Amygdala (tissue), 56 donors: ENCODE results near the gene BCHE.
A peak's percentile ranks its signal among the peaks of the same experiment; 100 is the strongest.

Experiments
- DNase-seq, 56 donors: peaks; one replicate each; lab custom pipeline; 2025; lab: John Stamatoyannopoulos, UW

Gene BCHE

GRCh38 chr3:165754219-165755007, 82.8 kb downstream of the BCHE start:
- no peak for DNase-seq

DNA sequence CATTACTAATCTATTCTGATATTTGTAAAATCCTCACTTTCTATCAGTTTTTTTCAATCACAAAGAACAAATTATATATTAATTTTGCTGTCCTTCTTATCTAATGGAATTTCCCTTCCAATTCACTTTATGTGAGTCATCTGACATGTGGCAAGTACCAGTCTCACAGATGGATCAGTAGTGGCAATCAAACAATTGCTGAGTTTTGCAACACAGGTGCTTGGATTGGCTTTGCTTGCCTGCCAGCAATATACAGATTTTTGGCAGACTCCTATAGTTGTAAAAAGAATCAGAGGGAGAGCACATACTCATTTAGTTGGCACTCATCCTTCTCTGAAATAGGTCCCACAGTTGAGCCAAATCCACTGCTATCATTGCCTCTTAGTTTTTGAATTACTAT, 83.7 kb downstream of the BCHE start:
- DNase-seq: no peak

DNA sequence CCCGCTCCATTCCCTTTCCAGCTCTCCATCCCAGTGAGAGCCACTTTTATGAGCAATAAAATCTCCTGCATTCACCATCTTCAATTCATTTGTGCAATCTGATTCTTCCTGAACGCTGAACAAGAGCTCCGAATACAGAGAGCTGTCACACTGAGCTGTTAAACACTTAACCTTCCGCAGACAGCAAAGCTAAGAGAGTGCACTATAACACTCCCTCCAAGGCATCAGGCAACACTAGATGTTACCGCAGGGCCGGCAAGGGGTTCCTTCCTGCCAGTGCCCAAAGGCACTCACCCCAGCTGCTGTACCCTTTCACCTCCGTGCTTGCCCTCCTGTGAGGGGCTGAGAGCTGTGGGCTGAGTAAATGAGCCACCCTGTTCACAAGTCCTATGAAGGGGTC, 85.6 kb downstream of the BCHE start:
- no peak for DNase-seq

DNA sequence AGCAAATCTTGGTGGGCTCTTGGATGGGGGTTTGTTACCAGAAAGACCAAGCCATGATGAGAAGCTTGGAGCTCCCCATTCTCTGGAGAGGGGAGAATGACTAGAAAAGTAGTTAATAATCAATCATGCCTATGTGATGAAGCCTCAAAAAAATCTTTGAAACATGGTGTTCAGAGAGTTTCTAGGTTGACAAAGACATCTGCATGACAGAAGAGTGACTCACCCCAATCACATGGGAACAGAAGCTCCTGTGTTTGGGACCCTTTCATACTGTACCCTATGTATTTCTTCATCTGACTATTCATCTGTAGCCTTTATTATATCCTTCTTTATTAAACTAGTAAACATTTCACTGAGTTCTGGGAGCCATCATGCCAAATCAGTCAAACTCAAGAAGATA, 87.4 kb downstream of the BCHE start:
- no peak for DNase-seq

DNA sequence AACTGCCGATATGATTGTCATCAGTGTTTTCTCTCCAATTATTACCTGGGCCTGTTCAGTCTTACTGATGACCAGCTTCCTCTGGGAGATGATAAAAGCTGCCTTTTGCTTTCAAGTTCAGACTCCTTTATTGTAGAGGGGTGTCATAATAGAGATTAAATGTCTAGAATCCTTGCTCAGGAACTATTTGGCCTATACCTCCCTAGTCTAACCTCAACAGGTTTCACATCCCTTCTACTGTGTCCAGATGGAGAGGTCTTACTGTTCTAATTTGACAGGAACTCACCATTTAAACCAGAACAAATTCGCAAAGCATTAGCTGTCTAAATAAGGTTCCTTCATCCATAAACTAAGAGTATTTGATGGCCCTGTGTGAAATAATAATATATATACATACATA, 88.0 kb downstream of the BCHE start:
- DNase-seq: no peak

GRCh38 chr3:165748094-165748493, 89.1 kb downstream of the BCHE start:
- no peak for DNase-seq

DNA sequence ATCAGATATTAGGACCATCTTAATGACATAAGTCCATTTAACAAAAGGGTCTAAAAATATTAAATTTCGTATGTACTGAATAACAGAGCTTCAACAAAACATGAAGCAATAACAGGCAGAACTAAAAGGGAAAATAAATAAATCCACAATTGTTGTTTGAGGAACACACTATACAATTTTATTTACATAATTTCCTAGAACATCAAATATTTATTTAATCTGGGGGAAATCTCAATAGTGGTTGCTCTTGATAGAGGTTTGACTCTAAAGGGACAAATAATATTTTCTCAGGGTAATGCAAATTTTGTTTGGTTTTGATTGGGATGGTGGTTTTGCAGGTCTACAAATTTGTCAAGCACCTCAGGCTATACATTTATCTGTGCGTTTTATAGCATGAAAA, 90.3 kb downstream of the BCHE start:
- DNase-seq: no peak

DNA sequence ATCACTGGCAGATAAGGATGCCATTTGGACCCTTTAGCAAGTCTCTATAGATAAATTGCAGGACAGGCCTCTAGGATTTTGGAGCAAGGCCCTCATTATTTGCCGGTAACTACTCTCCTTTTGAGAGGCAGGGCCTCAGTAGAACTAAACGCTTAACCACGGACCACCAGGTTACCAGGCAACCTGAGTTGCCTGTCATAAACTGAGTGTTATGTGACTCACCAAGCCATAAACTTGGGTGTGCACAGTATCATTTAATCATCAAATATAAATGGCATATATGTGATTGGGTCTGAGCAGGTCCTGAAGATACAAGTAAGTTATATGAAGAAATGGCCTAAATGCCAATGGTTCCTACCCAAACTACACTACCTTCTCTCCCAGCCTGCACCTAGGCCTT, 93.2 kb downstream of the BCHE start:
- no peak for DNase-seq

DNA sequence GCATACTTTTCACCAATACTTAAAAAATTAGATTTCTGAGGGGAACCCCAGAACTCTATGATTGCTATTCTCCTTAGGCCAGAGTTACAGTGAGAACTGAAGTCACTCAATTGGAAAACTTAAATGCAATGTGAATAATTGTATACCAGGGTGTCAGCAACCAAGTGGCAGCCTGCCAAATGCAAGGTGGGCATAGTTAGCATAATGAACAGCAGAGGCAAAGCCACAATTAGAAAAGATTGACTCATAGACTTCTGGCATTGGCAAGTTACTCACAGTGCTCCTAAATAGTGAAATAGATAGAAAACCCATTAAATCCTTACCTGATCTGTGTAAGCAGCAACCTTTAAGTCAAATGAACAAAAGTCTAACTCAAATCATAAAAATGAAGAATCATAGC, 94.9 kb downstream of the BCHE start:
- peak in 13 of 56 donors; percentile 1 to 34 (median 9) for DNase-seq

- no peak for DNase-seq
Observed at GRCh38 chr3:165729756-165730155, 107.5 kb downstream of the BCHE start.

GRCh38 chr3:165728924-165729323, 108.3 kb downstream of the BCHE start:
- DNase-seq: no peak

GRCh38 chr3:165725296-165725695, 111.9 kb downstream of the BCHE start:
- no peak for DNase-seq
